Neural cell (in vitro differentiated cells): ENCODE data around the gene SLC44A2. TPM values are rescaled to one million over a fixed set of nuclear protein-coding genes. Genes with fewer than 3 reads are reported as not detected.

Source experiments
- H2AFZ ChIP-seq: fragments of 200-600, 300-800 bp; sonication (generic), shearing (Covaris generic); 2 replicates; pipeline ENCODE4 v1.6.0; 2014; ENCODE audit warnings: low read depth, mild to moderate bottlenecking, antibody characterized with exemption, low read length, moderate library complexity
- H3F3A ChIP-seq: fragments of 200-600 bp; shearing (Covaris generic); 2 replicates; pipeline ENCODE4 v1.6.1; 2016; ENCODE audit warnings: mild to moderate bottlenecking, moderate library complexity, mixed read lengths, antibody characterized with exemption, low read length; ENCODE audit not compliant: insufficient read depth, poor library complexity, severe bottlenecking
- H3K27ac ChIP-seq: fragments of 200-600, 300-800 bp; sonication (generic), shearing (Covaris generic); 2 replicates; pipeline ENCODE4 v1.5.1; 2014; ENCODE audit warnings: mild to moderate bottlenecking, low read length, moderate library complexity
- H3K27me3 ChIP-seq: fragments of 300-800, 200-600 bp; sonication (generic), shearing (Covaris generic); 2 replicates; pipeline ENCODE4 v1.6.0; 2014; ENCODE audit warnings: mild to moderate bottlenecking, low read depth, low read length, moderate library complexity; ENCODE audit not compliant: insufficient read depth
- H3K36me3 ChIP-seq: fragments of 300-800, 200-600 bp; sonication (generic), shearing (Covaris generic); 2 replicates; pipeline ENCODE4 v1.5.1; 2014; ENCODE audit warnings: mild to moderate bottlenecking, antibody characterized with exemption, low read length, moderate library complexity; ENCODE audit not compliant: insufficient read depth
- H3K4me2 ChIP-seq: fragments of 300-800, 200-600 bp; sonication (generic), shearing (Covaris generic); 2 replicates; pipeline ENCODE4 v1.6.0; 2014; ENCODE audit warnings: mild to moderate bottlenecking, low read length
- H3K4me3 ChIP-seq: fragments of 300-800, 200-600 bp; sonication (generic), shearing (Covaris generic); 2 replicates; pipeline ENCODE4 v1.5.1; 2014; ENCODE audit warnings: mild to moderate bottlenecking, low read length, moderate library complexity
- H3K79me2 ChIP-seq: fragments of 200-600 bp; shearing (Covaris generic); replicated peaks from 2 replicates; pipeline ENCODE4 v1.6.0; 2014; ENCODE audit warnings: mild to moderate bottlenecking, low read length, moderate library complexity; ENCODE audit not compliant: insufficient read depth
- H3K9ac ChIP-seq: fragments of 300-800, 200-600 bp; sonication (generic), shearing (Covaris generic); 2 replicates; pipeline ENCODE4 v1.6.1; 2016; ENCODE audit warnings: mild to moderate bottlenecking, low read length, mixed read lengths
- H3K9me2 ChIP-seq: fragments of 200-600 bp; shearing (Covaris generic); 2 replicates; pipeline ENCODE4 v1.6.1; 2016; ENCODE audit warnings: mild to moderate bottlenecking, low read length, mixed read lengths; ENCODE audit not compliant: insufficient read depth
- H3K9me3 ChIP-seq: fragments of 200-600, 300-800 bp; sonication (generic), shearing (Covaris generic); 2 replicates; pipeline ENCODE4 v1.6.1; 2016; ENCODE audit warnings: mild to moderate bottlenecking, mixed run types, low read length, moderate library complexity, mixed read lengths
- H4K20me1 ChIP-seq: fragments of 200-600 bp; shearing (Covaris generic); 2 replicates; pipeline ENCODE4 v1.6.1; 2016; ENCODE audit warnings: mild to moderate bottlenecking, mixed run types; ENCODE audit not compliant: insufficient read depth
- CTCF ChIP-seq: fragments of 450-650 bp; IDR thresholded peaks from 2 replicates; pipeline ENCODE4 v1.5.1; 2014; ENCODE audit warnings: antibody characterized with exemption, mild to moderate bottlenecking, moderate library complexity; ENCODE audit not compliant: poor library complexity, severe bottlenecking
- EP300 ChIP-seq: fragments of 450-650 bp; conservative IDR thresholded peaks from 2 replicates; pipeline ENCODE4 v1.6.1; 2014; ENCODE audit warnings: antibody characterized with exemption, mild to moderate bottlenecking, moderate library complexity; ENCODE audit not compliant: poor library complexity, severe bottlenecking
- EZH2 ChIP-seq: fragments of 200-600, 300-800 bp; shearing (Covaris generic), sonication (generic); IDR thresholded peaks from 2 replicates; pipeline ENCODE4 v1.6.1; 2014; ENCODE audit warnings: antibody characterized with exemption, low read length, borderline replicate concordance, mild to moderate bottlenecking; ENCODE audit not compliant: insufficient read depth, poor library complexity, severe bottlenecking
- MXI1 ChIP-seq: fragments of 450-650 bp; conservative IDR thresholded peaks from 2 replicates; pipeline ENCODE4 v1.6.1; 2014; ENCODE audit warnings: antibody characterized with exemption, mild to moderate bottlenecking; ENCODE audit not compliant: poor library complexity, severe bottlenecking
- POLR2AphosphoS5 ChIP-seq: IDR thresholded peaks from 2 replicates; pipeline ENCODE4 v1.6.1; 2012
- RAD21 ChIP-seq: fragments of 450-650 bp; conservative IDR thresholded peaks from 2 replicates; pipeline ENCODE4 v1.6.1; 2014; ENCODE audit warnings: antibody characterized with exemption, mild to moderate bottlenecking, moderate library complexity
- SMC3 ChIP-seq: fragments of 450-650 bp; conservative IDR thresholded peaks from 2 replicates; pipeline ENCODE4 v1.6.1; 2014; ENCODE audit warnings: antibody characterized with exemption, mild to moderate bottlenecking, moderate library complexity; ENCODE audit not compliant: poor library complexity
- TAF1 ChIP-seq: IDR thresholded peaks from 2 replicates; pipeline ENCODE4 v1.6.1; 2012; ENCODE audit warnings: low read depth
- polyA plus RNA-seq: library from polyadenylated mRNA; depleted of rRNA; stranded (reverse); fragments of >200 nt; gene quantifications from 2 replicates; pipeline ENCODE4 v1.2.3, GENCODE V29; 2014
- TF ChIP-seq, protein P1 (sequence below): IDR thresholded peaks from 2 replicates; pipeline ENCODE4 v1.6.1; 2012; ENCODE audit warnings: borderline replicate concordance

SLC44A2 gene
- polyA plus RNA-seq, 1 donor from 2014 or later, result 50.0 TPM

DNA sequence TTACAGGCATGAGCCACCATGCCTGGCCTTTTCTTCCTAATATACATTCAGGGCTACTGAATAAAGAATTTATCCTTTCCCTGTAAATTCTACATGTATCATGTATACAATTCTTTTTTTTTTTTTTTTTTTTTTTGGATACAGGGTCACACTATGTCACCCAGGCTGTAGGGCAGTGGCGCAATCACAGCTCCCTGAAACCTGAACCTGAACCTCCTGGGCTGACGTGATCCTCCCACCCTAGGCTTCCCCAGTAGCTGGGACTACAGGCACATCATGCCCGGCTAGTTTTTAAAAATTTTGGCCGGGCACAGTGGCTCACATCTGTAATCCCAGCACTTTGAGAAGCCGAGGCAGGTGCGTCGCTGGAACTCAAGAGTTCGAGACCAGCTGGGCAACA, 6.5 kb upstream of the SLC44A2 start:
- Histone ChIP-seq H4K20me1 (no peaks in the 10 kb centered on the region), H3K9ac (no peak overlapping the region), H3K4me3 (no peak overlapping the region), H3K27ac (no peak overlapping the region), H3K9me3 (no peaks in the 10 kb centered on the region), H3K9me2 (no peaks in the 10 kb centered on the region), H3K27me3 (no peaks in the 10 kb centered on the region), H3K79me2 (no peaks in the 10 kb centered on the region), H3K36me3 (no peaks in the 10 kb centered on the region), H3K4me2 (no peak overlapping the region), H3F3A (no peaks in the 10 kb centered on the region), H2AFZ (no peak overlapping the region)
- TF ChIP-seq CTCF (no peak), TAF1 (no peak), EZH2 (no peak), EP300 (no peak), POLR2AphosphoS5 (no peak), RAD21 (no peak), MXI1 (no peak), SMC3 (no peak)
- TF ChIP-seq, protein P1, sequence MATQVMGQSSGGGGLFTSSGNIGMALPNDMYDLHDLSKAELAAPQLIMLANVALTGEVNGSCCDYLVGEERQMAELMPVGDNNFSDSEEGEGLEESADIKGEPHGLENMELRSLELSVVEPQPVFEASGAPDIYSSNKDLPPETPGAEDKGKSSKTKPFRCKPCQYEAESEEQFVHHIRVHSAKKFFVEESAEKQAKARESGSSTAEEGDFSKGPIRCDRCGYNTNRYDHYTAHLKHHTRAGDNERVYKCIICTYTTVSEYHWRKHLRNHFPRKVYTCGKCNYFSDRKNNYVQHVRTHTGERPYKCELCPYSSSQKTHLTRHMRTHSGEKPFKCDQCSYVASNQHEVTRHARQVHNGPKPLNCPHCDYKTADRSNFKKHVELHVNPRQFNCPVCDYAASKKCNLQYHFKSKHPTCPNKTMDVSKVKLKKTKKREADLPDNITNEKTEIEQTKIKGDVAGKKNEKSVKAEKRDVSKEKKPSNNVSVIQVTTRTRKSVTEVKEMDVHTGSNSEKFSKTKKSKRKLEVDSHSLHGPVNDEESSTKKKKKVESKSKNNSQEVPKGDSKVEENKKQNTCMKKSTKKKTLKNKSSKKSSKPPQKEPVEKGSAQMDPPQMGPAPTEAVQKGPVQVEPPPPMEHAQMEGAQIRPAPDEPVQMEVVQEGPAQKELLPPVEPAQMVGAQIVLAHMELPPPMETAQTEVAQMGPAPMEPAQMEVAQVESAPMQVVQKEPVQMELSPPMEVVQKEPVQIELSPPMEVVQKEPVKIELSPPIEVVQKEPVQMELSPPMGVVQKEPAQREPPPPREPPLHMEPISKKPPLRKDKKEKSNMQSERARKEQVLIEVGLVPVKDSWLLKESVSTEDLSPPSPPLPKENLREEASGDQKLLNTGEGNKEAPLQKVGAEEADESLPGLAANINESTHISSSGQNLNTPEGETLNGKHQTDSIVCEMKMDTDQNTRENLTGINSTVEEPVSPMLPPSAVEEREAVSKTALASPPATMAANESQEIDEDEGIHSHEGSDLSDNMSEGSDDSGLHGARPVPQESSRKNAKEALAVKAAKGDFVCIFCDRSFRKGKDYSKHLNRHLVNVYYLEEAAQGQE, result no peak

DNA sequence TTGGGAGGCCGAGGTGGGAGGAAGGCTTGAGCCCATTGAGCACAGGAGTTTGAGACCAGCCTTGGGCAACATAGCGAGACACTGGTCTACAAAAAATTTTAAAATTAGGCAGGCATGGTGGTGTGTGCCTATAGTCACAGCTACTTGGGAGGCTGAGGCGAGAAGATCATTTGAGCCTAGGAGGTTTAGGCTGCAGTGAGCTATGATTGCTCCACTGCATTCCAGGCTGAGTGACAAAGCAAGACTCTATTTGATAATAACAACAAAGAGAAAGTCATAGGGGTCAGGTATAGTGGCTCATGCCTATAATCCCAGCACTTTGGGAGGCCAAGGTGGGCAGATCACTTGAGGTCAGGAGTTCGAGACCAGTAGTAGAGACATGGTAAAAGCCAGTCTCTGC, 4.6 kb upstream of the SLC44A2 start:
- TF ChIP-seq EZH2 (no peak), MXI1 (no peak), EP300 (no peak), CTCF (no peak), SMC3 (no peak), POLR2AphosphoS5 (no peak), TAF1 (no peak), RAD21 (no peak)
- TF ChIP-seq, protein P1, result no peak

More for the DNA sequence above, 4.6 kb upstream of the SLC44A2 start:
- Histone ChIP-seq H3K9me3 (no peaks in the 10 kb centered on the region), H2AFZ (no peak overlapping the region), H3K27ac (no peak overlapping the region), H4K20me1 (no peaks in the 10 kb centered on the region), H3K27me3 (no peaks in the 10 kb centered on the region), H3K36me3 (no peaks in the 10 kb centered on the region), H3K79me2 (no peaks in the 10 kb centered on the region), H3K4me3 (no peak overlapping the region), H3K9me2 (no peaks in the 10 kb centered on the region), H3K9ac (no peak overlapping the region), H3K4me2 (no peak overlapping the region), H3F3A (no peaks in the 10 kb centered on the region)
